Psoas muscle (tissue), 8 donors: ENCODE measurements around the gene PASD1. TPM values are rescaled to one million over a fixed set of nuclear protein-coding genes. Genes with fewer than 3 reads are reported as not detected.

ENCODE experiments used
- ATAC-seq, 4 donors: fragments of 200-7000 bp; cut with Tn5 transposase; one replicate each; pipeline ENCODE4 v1.9.1; 2020; ENCODE audit warnings: moderate library complexity in 3 of 4, mild to moderate bottlenecking in 2 of 4
- DNase-seq, 2 donors: peaks; one replicate each; pipeline ENCODE4 v3.0.0-alpha.2; 2020
- H3K27ac ChIP-seq: fragments of 200-600 bp; one replicate; pipeline ENCODE4 v1.8.0; 2022
- H3K27me3 ChIP-seq, 3 donors: fragments of 200-600 bp in 1 of 3; one replicate each; pipeline versions ENCODE4 v1.6.1 to v1.8.0; 2013 to 2022; ENCODE audit warnings: low read length in 2 of 3, mild to moderate bottlenecking in 2 of 3, moderate library complexity in 1 of 3; ENCODE audit not compliant: insufficient read depth in 3 of 3
- H3K36me3 ChIP-seq, 2 donors: fragments of 200-600 bp in 1 of 2; one replicate each; pipeline versions ENCODE4 v1.6.1 to v1.8.0; 2013 to 2022; ENCODE audit warnings: low read depth in 1 of 2, mild to moderate bottlenecking in 1 of 2, moderate library complexity in 1 of 2; ENCODE audit not compliant: insufficient read depth in 1 of 2
- H3K4me1 ChIP-seq: fragments of 200-600 bp; one replicate; pipeline ENCODE4 v1.8.0; 2022
- H3K4me3 ChIP-seq: fragments of 200-600 bp; one replicate; pipeline ENCODE4 v1.8.0; 2022; ENCODE audit warnings: mild to moderate bottlenecking
- H3K9me3 ChIP-seq: fragments of 200-600 bp; one replicate; pipeline ENCODE4 v1.8.0; 2022
- CTCF ChIP-seq: fragments of 200-600 bp; IDR thresholded peaks from one replicate; pipeline ENCODE4 v1.8.0; 2022; ENCODE audit warnings: antibody characterized with exemption
- WGBS, 3 donors: extraction: QIAGEN DNeasy Blood & Tissue Kit; methylation state at CpG; one replicate each; pipeline versions ENCODE4 v1.1.6 to v1.1.7; 2013; 5-methylcytosine and 5-hydroxymethylcytosine counted together
- intact Hi-C, 2 donors: fragments of 100-400 bp; cut with DNase I; formaldehyde crosslinking; loops; one replicate each; pipeline versions ENCODE4 v1.11.0 to v1.14.2; 2022
- polyA plus RNA-seq, 3 donors: library from polyadenylated mRNA; stranded (reverse); fragments of 200-250 nt; gene quantifications; one replicate each; pipeline ENCODE4 v1.2.3, GENCODE V29; 2013
- total RNA-seq, 4 donors: library from RNA; stranded (reverse); fragmentation: NEBNext Ultra II Directional in 2 of 4; extraction: Animal tissue kit (Norgen Biotek cat#: 25700) in 2 of 4; gene quantifications; one replicate each; pipeline versions ENCODE4 v1.2.1 to v1.2.4, GENCODE V29; 2021 to 2023
- donor health status: healthy with polysubstance abuse.
- donor health status: DM: no; HTN: no; CAD: no; lungs with moderate emphysema.
- donor health status: Bipolar disorder and iron deficiency.
- donor health status: healthy.
- donor health status: DM: yes; HTN: yes; CAD: no.
- donor health status: DM: no; HTN: no; CAD: no.
- donor health status: DM: no; HTN: no; CAD: no.
- donor health status: DM: yes; HTN: yes; CAD: no.

PASD1 gene
- total and polyA plus RNA-seq, 7 donors, result 0.01 TPM; not detected in 6

GRCh38 chrX:151698485-151698884, 135.0 kb downstream of the PASD1 start:
- H3K4me3 ChIP-seq, result no peak overlapping the region
- peaks cover 0 to 12% (median 3%) of the 10 kb centered on the region in 3 donors for H3K27me3 ChIP-seq
- no peak overlapping the region for H3K27ac ChIP-seq
- no peak for TF ChIP-seq CTCF
- intact Hi-C loops, result no loop called here
- H3K4me1 ChIP-seq, result no peaks in the 10 kb centered on the region
- no peaks in the 10 kb centered on the region for H3K36me3 ChIP-seq
- DNase-seq, result no peak
- no peaks in the 10 kb centered on the region for H3K9me3 ChIP-seq
- no peak for ATAC-seq
- WGBS, 3 donors, result 68 to 100% (median 92%) methylated on average over 3 to 6 of the region's 6 CpGs

DNA sequence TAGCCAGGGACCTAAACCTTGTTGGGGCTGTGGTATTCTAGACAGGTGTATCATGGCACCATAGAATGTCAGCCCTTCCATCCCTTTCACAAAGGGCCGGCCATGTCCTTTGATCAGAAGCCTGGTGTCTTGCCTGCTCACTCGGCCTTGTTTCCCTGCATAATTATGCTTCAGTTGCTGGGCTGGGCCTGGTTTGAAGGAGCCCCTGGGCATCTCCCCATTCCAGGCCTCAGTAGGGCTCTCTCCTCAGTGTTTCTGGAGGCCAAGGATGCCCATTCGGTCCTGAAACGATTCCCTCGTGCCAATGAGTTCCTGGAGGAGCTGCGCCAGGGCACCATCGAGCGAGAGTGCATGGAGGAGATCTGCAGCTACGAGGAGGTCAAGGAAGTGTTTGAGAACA, 136.3 kb downstream of the PASD1 start:
- no peak overlapping the region for H3K27ac ChIP-seq
- no peaks in the 10 kb centered on the region for H3K9me3 ChIP-seq
- DNase-seq (no peak), ATAC-seq (no peak)
- whole genome bisulfite sequencing, 3 donors, result 87 to 95% (median 94%) methylated on average over 9 of the region's 9 CpGs
- H3K27me3 ChIP-seq, result peaks cover 0 to 13% (median 3%) of the 10 kb centered on the region in 3 donors
- no peaks in the 10 kb centered on the region for H3K36me3 ChIP-seq
- no peaks in the 10 kb centered on the region for H3K4me1 ChIP-seq
- no peak for TF ChIP-seq CTCF
- no peak overlapping the region for H3K4me3 ChIP-seq
- intact Hi-C loops, result no loop called here

DNA sequence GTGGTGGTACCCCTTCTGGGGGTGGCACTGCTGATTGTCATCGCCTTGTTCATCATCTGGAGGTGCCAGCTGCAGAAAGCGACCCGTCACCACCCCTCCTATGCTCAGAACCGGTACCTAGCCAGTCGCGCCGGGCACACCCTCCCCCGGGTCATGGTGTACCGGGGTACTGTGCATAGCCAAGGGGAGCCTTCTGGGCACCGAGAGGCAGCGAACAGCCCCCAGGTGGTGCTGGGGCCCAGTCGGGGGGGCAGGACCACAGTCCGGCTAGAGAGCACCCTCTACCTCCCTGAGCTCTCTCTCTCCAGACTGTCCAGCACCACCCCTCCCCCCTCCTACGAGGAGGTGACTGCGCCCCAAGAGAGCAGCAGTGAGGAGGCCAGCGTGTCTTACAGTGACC, 137.1 kb downstream of the PASD1 start:
- 91 to 97% (median 95%) methylated on average over 13 to 16 of the region's 16 CpGs for WGBS, 3 donors
- Histone ChIP-seq H3K27me3 (peaks cover 0 to 9% (median 2%) of the 10 kb centered on the region in 3 donors), H3K27ac (no peak overlapping the region), H3K4me3 (no peak overlapping the region), H3K9me3 (no peaks in the 10 kb centered on the region), H3K36me3 (no peaks in the 10 kb centered on the region), H3K4me1 (no peaks in the 10 kb centered on the region)
- ATAC-seq, result no peak
- DNase-seq, result no peak
- no peak for TF ChIP-seq CTCF
- intact Hi-C loops, result no loop called here

GRCh38 chrX:151701071-151701470, 137.6 kb downstream of the PASD1 start:
- intact Hi-C loops, result no loop called here
- H3K9me3 ChIP-seq, result no peaks in the 10 kb centered on the region
- ATAC-seq, result no peak
- no peaks in the 10 kb centered on the region for H3K36me3 ChIP-seq
- 95 to 100% (median 98%) methylated on average over 4 of the region's 4 CpGs for WGBS, 3 donors
- H3K27ac ChIP-seq, result no peak overlapping the region
- H3K4me3 ChIP-seq, result no peak overlapping the region
- no peaks in the 10 kb centered on the region for H3K4me1 ChIP-seq
- TF ChIP-seq CTCF, result no peak
- DNase-seq, result no peak
- peaks cover 0 to 4% (median 0%) of the 10 kb centered on the region in 3 donors for H3K27me3 ChIP-seq

DNA sequence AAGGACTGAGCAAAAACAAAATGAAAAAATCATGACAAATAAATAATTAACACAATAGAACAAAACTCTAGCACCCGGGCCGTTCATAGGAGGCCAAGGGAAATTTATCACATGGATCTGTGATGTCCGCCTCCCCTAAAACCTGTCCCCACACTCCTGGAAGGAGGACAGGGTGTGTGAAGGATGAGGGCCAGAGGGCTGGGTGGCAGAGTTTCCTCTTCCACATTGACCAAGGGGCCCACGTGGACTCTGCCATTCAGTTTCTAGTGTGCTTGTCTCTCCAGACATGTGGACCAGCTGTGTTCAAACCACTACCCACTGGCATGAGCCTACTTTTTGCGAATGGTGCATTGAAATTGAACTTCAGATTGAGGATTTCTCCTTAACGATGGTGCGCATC, 138.1 kb downstream of the PASD1 start:
- intact Hi-C loops, result no loop called here
- WGBS, 3 donors, result 83 to 96% (median 96%) methylated on average over 7 of the region's 7 CpGs
- no peak for DNase-seq
- peaks cover 0 to 3% (median 0%) of the 10 kb centered on the region in 3 donors for H3K27me3 ChIP-seq
- H3K9me3 ChIP-seq, result no peaks in the 10 kb centered on the region
- no peaks in the 10 kb centered on the region for H3K4me1 ChIP-seq
- TF ChIP-seq CTCF, result no peak
- no peaks in the 10 kb centered on the region for H3K36me3 ChIP-seq
- ATAC-seq, result no peak
- no peak overlapping the region for H3K4me3 ChIP-seq
- no peak overlapping the region for H3K27ac ChIP-seq
